Measurements from ENCODE around the gene UTRN. TPM values are rescaled to one million over a fixed set of nuclear protein-coding genes. Genes with fewer than 3 reads are reported as not detected.

The UTRN gene
- total RNA-seq, 1 experiment from 2014 or later, result 19.4 TPM

GRCh38 chr6:144277605-144278227 is 7.4 kb upstream of the UTRN start:
- no peak for DNase-seq (ENCODE audit: low read depth, low spot score)
- in situ Hi-C loops (cut with HindIII; ENCODE audit: low pct_unique_long_range_greater_than_20kb, low sequenced_read_pairs), result no loop called here

GRCh38 chr6:144278659-144279314 is 6.3 kb upstream of the UTRN start:
- in situ Hi-C loops (cut with HindIII; ENCODE audit: low pct_unique_long_range_greater_than_20kb, low sequenced_read_pairs), result no loop called here
- no peak for DNase-seq (ENCODE audit: low read depth, low spot score)

GRCh38 chr6:144279484-144280150 is 5.5 kb upstream of the UTRN start:
- in situ Hi-C loops (cut with HindIII; ENCODE audit: low pct_unique_long_range_greater_than_20kb, low sequenced_read_pairs), result no loop called here
- DNase-seq (ENCODE audit: low read depth, low spot score), result no peak

- peak; percentile 4 for DNase-seq (ENCODE audit: low read depth, low spot score)
- in situ Hi-C loops (cut with HindIII; ENCODE audit: low pct_unique_long_range_greater_than_20kb, low sequenced_read_pairs), result no loop called here
Observed at GRCh38 chr6:144283646-144284477, 1.3 kb upstream of the UTRN start.

DNA sequence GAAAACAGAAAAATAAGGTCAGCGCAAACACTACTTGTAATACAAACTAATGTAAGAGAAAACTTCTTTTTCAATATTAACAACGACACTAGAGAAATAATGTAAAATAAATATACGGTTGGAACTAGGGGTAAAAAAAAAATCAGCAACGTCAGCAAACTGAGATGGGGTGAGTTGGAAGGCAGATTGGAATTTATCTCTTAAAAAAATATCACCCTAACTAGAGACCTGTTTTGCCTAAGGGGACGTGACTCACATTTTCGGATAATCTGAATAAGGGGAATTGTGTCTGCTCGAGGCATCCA is 705 bp upstream of the UTRN start:
- in situ Hi-C loops (cut with HindIII; ENCODE audit: low pct_unique_long_range_greater_than_20kb, low sequenced_read_pairs), result no loop called here
- peak; percentile 64 for DNase-seq (ENCODE audit: low read depth, low spot score)

DNA sequence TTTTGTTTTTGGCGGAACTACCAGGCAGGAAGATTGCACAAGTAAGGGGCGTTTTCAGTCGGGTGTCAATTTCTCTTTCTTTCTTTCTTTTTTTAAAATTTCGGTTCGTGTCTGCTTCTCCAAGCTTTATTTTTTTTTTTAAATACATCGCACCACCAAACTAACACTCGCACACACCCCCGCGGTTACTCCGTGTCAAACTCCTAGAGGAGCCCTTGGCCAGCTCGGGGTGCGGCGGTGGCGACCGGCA is 338 bp downstream of the UTRN start:
- in situ Hi-C loops (cut with HindIII; ENCODE audit: low pct_unique_long_range_greater_than_20kb, low sequenced_read_pairs), result no loop called here
- no peak for DNase-seq (ENCODE audit: low read depth, low spot score)

GRCh38 chr6:144285798-144286502 is 815 bp downstream of the UTRN start:
- DNase-seq (ENCODE audit: low read depth, low spot score), result peak; percentile 22
- in situ Hi-C loops (cut with HindIII; ENCODE audit: low pct_unique_long_range_greater_than_20kb, low sequenced_read_pairs), result no loop called here

GRCh38 chr6:144286503-144287393 is 1.6 kb downstream of the UTRN start:
- in situ Hi-C loops (cut with HindIII; ENCODE audit: low pct_unique_long_range_greater_than_20kb, low sequenced_read_pairs), result no loop called here
- peak; percentile 49 for DNase-seq (ENCODE audit: low read depth, low spot score)

DNA sequence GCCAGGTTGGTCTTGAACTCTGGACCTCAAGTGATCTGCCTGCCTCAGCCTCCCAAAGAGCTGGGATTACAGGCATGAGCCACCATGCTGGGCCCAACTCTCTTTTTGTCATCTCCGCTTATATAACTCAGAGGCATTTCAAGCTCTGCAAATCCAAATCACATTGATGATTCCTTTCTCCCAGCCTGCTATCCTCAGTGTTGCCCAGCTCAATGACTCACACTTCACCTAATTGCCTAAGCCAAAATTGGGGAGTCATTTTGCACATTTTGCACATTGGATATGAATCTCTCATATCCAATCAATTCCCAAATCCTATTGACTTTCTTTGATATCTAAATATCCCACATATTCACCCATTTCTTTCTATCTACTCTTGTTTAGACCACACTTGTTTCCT is 3.9 kb downstream of the UTRN start:
- no peak for DNase-seq (ENCODE audit: low read depth, low spot score)
- in situ Hi-C loops (cut with HindIII; ENCODE audit: low pct_unique_long_range_greater_than_20kb, low sequenced_read_pairs), result no loop called here

DNA sequence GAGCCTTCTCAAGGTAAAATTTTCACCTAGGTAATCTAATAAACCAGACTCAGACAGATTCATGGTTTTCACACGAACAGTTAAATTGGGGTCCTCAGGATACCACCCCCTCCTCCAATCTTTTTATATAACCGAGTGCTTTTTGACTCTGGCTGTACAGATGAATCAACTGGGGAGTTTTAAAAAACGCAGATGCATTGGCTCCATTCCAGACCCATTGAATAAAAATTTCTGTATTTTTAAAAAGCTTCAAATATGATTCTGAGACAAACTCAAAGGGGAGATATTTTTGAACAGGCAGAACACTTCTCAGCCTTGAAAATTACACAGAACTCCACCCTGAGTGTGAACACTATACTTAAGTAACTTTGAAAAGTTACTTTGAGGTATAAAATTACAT is 7.2 kb downstream of the UTRN start:
- in situ Hi-C loops (cut with HindIII; ENCODE audit: low pct_unique_long_range_greater_than_20kb, low sequenced_read_pairs), result no loop called here
- DNase-seq (ENCODE audit: low read depth, low spot score), result no peak

DNA sequence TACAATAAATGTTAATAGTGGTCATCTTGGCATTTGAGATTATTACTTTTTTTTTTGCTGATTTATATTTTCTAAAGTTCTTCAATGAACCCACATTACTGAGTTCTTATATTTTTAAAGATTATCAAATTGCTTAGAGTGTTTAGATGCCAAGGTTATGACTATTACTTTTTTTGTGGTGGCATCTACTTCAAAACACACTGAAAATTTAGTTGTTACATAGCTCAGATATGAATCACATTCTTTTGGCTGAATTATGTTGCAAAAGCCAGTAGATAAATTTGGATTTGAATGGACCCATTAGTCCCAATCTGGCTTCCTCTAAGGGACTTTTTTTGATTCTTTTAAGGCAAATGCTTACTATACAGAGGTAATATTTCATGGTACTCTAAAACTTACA is 8.9 kb downstream of the UTRN start:
- DNase-seq (ENCODE audit: low read depth, low spot score), result no peak
- in situ Hi-C loops (cut with HindIII; ENCODE audit: low pct_unique_long_range_greater_than_20kb, low sequenced_read_pairs), result no loop called here

- in situ Hi-C loops (cut with HindIII; ENCODE audit: low pct_unique_long_range_greater_than_20kb, low sequenced_read_pairs), result no loop called here
- DNase-seq (ENCODE audit: low read depth, low spot score), result no peak
Observed at GRCh38 chr6:144295211-144295610, 10.1 kb downstream of the UTRN start.

- in situ Hi-C loops (cut with HindIII; ENCODE audit: low pct_unique_long_range_greater_than_20kb, low sequenced_read_pairs), result no loop called here
- DNase-seq (ENCODE audit: low read depth, low spot score), result no peak
Observed at GRCh38 chr6:144295981-144296767, 11.0 kb downstream of the UTRN start.

- DNase-seq (ENCODE audit: low read depth, low spot score), result no peak
- in situ Hi-C loops (cut with HindIII; ENCODE audit: low pct_unique_long_range_greater_than_20kb, low sequenced_read_pairs), result no loop called here
Observed at GRCh38 chr6:144296973-144297372, 11.8 kb downstream of the UTRN start.

DNA sequence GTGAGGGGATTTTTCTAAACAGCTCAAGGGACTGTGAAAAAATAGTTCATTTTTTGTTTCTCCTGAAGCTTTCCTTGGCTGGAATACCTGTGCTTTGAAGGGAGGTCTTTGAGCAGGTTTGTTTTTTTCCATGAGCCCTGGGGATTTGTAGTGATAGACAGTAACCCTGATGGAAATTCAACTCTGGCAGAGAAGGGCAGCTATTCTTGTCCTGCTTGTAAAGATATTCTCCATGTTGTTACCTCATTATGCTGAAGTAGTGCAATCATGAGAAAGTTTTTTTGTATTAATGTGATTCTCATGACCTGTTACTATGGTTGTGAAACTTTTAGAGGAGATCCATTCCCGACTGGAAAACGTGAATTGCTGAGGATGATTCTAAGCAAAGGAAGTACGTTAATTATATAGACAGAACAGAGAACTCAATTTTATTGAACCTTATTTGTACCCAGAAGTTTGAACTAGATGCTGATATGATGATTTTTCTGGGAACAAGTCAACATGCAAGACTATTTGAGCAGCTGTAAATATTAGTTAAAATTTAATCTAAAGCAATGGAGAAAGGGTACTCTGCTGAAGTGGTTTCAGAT is 12.5 kb downstream of the UTRN start:
- DNase-seq (ENCODE audit: low read depth, low spot score), result no peak
- in situ Hi-C loops (cut with HindIII; ENCODE audit: low pct_unique_long_range_greater_than_20kb, low sequenced_read_pairs), result no loop called here

GRCh38 chr6:144298194-144298593 is 13.1 kb downstream of the UTRN start:
- in situ Hi-C loops (cut with HindIII; ENCODE audit: low pct_unique_long_range_greater_than_20kb, low sequenced_read_pairs), result no loop called here

More at GRCh38 chr6:144298194-144298593, 13.1 kb downstream of the UTRN start:
- no peak for DNase-seq (ENCODE audit: low read depth, low spot score)

Data from SK-MEL-5 (cell line).